ENCODE data around the gene C9orf72.

- TF ChIP-seq CTCF (IDR thresholded peaks at IDR 0.05; ENCODE audit: low read length) (no peak), EZH2 (optimal IDR thresholded peaks at IDR 0.05; ENCODE audit: low read depth, low read length) (no peak)
These were observed 62.5 kb downstream of the C9orf72 start for GRCh38 chr9:27510780-27511179.

Data from MM.1S (cell line).